Central memory CD8-positive, alpha-beta T cell (primary cell): Measurements from ENCODE around the gene FOXR1.
A peak's percentile ranks its signal among the peaks of the same experiment; 100 is the strongest.
"Not testable (repeated sequence)": the region's sequence is repeated elsewhere in the genome, so short reads cannot be mapped to it uniquely, and the experiment has no call there.

Source experiments
- ATAC-seq: fragments of 150-1000 bp; cut with Tn5 transposase; replicated peaks from 2 replicates; pipeline ENCODE4 v1.10.0; 2022; ENCODE audit warnings: mild to moderate bottlenecking, moderate FRiP score, moderate number of reproducible peaks; ENCODE audit not compliant: poor library complexity, severe bottlenecking; ENCODE audit errors: extremely low read depth
- DNase-seq, 2 donors: peaks; one replicate each; pipeline ENCODE4 v3.0.0; 2021; ENCODE audit warnings: low spot score in 2 of 2
- H3K27ac Mint-ChIP-seq: one replicate; pipeline ENCODE4 v1.8.0; 2022; ENCODE audit warnings: low read depth, mild to moderate bottlenecking, moderate library complexity, mixed read lengths
- H3K27me3 Mint-ChIP-seq: one replicate; pipeline ENCODE4 v1.8.0; 2022; ENCODE audit warnings: mixed read lengths
- H3K36me3 Mint-ChIP-seq: one replicate; pipeline ENCODE4 v1.8.0; 2022; ENCODE audit warnings: mild to moderate bottlenecking, moderate library complexity, mixed read lengths; ENCODE audit not compliant: insufficient read depth
- H3K4me1 Mint-ChIP-seq: one replicate; pipeline ENCODE4 v1.8.0; 2022; ENCODE audit warnings: mixed read lengths
- H3K4me3 Mint-ChIP-seq: one replicate; pipeline ENCODE4 v1.8.0; 2022; ENCODE audit warnings: mild to moderate bottlenecking, moderate library complexity, mixed read lengths
- H3K9me3 Mint-ChIP-seq: one replicate; pipeline ENCODE4 v1.8.0; 2022; ENCODE audit warnings: mixed read lengths

Gene FOXR1

DNA sequence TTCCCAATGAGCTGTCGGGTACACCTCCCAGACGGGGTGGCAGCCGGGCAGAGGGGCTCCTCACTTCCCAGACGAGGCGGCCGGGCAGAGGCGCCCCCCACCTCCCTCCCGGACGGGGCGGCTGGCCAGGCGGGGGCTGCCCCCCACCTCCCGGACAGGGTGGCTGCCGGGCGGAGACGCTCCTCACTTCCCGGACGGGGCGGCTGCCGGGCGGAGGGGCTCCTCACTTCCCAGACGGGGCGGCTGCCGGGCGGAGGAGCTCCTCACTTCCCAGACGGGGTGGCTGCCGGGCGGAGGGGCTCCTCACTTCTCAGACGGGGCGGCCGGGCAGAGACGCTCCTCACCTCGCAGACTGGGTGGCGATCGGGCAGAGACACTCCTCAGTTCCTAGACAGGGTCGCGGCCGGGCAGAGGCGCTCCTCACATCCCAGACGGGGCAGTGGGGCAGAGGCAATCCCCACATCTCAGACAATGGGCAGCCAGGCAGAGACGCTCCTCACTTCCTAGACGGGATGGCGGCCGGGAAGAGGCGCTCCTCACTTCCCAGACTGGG, 20.0 kb downstream of the FOXR1 start:
- not testable (repeated sequence) for ATAC-seq, DNase-seq, H3K36me3 Mint-ChIP-seq, H3K27me3 Mint-ChIP-seq, H3K27ac Mint-ChIP-seq, H3K9me3 Mint-ChIP-seq, H3K4me3 Mint-ChIP-seq, H3K4me1 Mint-ChIP-seq

DNA sequence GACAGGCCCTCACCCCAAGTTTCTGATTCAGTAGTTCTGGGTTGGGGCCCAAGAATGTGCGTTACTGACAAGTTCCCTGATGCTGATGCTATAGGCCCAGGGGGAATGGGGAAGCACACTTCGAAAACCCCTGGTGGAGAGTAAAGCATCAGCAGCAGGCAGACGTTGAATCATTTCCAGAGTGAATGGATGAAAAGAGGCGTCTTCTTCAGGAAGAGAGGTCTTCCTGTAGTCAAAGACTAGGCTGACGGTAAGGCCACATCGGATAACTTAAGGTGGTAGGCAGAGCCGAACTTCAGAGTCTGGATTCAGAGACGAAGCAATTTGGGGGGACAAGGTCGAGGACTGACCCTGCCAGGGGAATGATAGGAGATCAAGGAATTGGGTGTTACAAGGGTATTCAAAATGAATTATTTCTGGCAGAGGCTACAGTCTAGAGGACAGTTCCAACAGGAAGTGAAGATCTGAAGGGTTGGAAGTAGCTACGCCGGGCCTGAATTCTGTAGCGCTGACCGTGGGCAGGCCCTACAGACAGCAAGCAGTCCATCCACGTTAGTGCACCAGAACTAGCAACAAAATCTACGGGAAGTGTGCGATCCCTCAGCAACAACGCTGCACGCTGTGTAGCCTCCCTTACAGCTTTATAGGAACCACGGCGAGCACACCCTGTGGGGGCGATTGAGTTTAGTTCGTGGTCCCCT, 25.5 kb downstream of the FOXR1 start:
- H3K4me3 Mint-ChIP-seq = peak overlapping the region; percentile 96
- DNase-seq = peak in 1 of 2 donors; percentile 15
- H3K9me3 Mint-ChIP-seq = no peaks in the 10 kb centered on the region
- peak overlapping the region; percentile 96 for H3K27ac Mint-ChIP-seq
- peaks cover 34% of the 10 kb centered on the region for H3K4me1 Mint-ChIP-seq
- H3K36me3 Mint-ChIP-seq = peaks cover 33% of the 10 kb centered on the region
- H3K27me3 Mint-ChIP-seq = no peaks in the 10 kb centered on the region
- peak; percentile 33 for ATAC-seq

DNA sequence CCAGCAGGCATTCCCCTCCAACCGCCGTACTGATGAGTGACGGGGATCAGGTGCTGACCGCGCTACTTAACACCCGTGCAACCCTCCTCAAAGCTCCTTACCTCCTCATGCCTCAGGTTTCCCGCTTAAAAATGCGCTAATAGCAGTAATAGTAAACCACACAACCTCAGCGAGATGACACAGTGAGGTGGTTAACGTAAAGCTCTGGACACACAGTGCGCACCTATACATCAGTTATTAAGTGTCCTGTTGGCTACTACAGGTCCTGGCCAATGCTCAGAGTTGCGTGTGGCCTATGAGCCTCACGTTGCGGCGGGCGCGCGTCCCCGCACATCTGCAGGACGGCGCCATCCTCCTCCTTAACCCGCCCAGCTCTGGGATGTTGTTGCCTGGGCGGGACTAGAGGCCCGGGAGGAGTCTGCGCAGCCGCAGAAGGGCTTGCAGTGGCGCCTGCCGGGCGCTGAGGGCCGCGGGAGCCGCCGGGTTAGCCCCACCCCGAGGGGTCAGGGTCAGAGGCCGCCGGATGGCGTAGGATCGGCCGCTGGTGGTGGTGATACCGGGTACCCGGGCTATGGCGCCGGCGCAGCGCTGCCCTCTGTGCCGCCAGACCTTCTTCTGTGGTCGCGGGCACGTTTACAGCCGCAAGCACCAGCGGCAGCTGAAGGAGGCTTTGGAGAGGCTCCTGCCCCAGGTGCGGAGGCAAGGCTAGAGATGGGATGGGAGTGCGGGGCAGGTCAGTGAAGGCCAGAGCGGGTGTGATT, 26.2 kb downstream of the FOXR1 start, which contains the start of gene CENATAC:
CENATAC (plus strand) TSS at position 512 of the 761 bp plus-strand sequence; CDS start at position 572, 60 bp downstream.
- ATAC-seq (peak; percentile 91), DNase-seq (peak; percentile 89 to 91)
- peaks cover 34% of the 10 kb centered on the region for H3K4me1 Mint-ChIP-seq
- H3K4me3 Mint-ChIP-seq = peak within 1 kb of the TSS; percentile 96
- no peaks in the 10 kb centered on the region for H3K27me3 Mint-ChIP-seq
- peak within 1 kb of the TSS; percentile 96 for H3K27ac Mint-ChIP-seq
- H3K36me3 Mint-ChIP-seq = peaks cover 39% of the 10 kb centered on the region
- no peaks in the 10 kb centered on the region for H3K9me3 Mint-ChIP-seq

DNA sequence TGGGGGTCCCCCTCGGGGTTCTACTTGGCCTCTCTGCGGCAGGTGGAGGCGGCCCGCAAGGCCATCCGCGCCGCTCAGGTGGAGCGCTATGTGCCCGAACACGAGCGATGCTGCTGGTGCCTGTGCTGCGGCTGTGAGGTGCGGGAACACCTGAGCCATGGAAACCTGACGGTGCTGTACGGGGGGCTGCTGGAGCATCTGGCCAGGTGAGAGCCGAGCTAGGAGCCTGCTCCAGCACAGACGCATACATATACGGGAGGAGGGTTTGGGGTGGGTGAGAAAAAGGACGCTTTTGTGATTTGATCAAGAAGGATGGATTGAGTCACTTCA, 26.8 kb downstream of the FOXR1 start:
- no peak for DNase-seq
- Mint-ChIP-seq H3K27ac (peak overlapping the region; percentile 96), H3K4me1 (peaks cover 33% of the 10 kb centered on the region), H3K4me3 (peak overlapping the region; percentile 96), H3K27me3 (no peaks in the 10 kb centered on the region), H3K36me3 (peaks cover 45% of the 10 kb centered on the region), H3K9me3 (no peaks in the 10 kb centered on the region)
- peak; percentile 26 for ATAC-seq

DNA sequence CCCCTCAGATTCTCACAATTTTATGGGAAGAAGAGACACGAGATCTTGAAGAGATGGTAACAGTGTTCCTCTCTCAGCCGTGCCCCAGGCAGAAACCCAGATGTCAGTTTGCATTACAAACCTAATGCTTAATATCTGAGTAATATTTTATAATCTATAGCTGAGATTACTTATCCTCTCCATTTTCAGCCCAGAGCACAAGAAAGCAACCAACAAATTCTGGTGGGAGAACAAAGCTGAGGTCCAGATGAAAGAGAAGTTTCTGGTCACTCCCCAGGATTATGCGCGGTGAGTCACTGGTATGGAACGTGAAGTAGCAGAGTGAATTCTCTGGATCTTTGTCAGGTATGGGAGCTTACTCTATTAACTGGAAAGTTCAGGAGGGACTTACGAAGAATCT, 27.3 kb downstream of the FOXR1 start:
- Mint-ChIP-seq H3K4me3 (peak overlapping the region; percentile 96), H3K27me3 (no peaks in the 10 kb centered on the region), H3K36me3 (peaks cover 49% of the 10 kb centered on the region), H3K27ac (peak overlapping the region; percentile 96), H3K4me1 (peaks cover 29% of the 10 kb centered on the region), H3K9me3 (no peaks in the 10 kb centered on the region)
- ATAC-seq (no peak), DNase-seq (no peak)

DNA sequence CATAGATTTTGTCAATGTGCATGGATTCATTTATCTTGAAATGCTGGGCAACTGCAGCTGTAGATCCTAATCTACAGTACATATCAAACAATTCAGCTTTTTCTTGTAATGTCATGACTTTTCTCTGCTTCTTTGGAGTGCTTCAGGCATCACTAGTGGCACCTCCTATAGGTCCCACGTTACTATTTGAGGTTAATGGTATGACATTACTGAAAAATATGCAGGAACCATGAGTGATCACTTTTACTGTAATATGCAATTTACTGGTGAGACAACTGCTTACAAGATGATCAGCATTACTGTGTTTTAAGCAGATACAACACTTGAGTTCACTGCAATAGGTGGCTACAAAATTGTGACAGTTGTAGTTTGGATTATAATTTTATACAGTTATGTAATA, 29.3 kb downstream of the FOXR1 start:
- peaks cover 63% of the 10 kb centered on the region for H3K36me3 Mint-ChIP-seq
- no peaks in the 10 kb centered on the region for H3K9me3 Mint-ChIP-seq
- H3K4me3 Mint-ChIP-seq = no peak overlapping the region
- no peak for ATAC-seq
- H3K27me3 Mint-ChIP-seq = no peaks in the 10 kb centered on the region
- H3K27ac Mint-ChIP-seq = no peak overlapping the region
- DNase-seq = no peak
- peaks cover 28% of the 10 kb centered on the region for H3K4me1 Mint-ChIP-seq

DNA sequence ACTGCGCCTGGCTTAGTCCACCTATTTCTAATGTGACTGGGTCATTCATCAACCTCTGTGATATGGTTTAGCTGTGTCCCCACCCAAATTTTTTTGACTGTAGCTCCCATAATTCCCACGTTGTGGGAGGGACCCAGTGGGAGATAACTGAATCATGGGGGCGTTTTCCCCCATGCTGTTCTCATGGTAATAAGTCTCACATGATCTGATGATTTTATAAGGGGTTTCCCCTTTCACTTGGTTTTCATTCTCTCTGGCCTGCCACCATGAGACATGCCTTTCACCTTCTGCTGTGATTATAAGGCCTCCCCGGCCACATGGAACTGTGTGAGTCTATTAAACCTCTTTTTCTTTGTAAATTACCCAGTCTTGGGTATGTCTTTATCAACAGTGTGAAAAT, 35.1 kb downstream of the FOXR1 start:
- Mint-ChIP-seq H3K9me3 (no peaks in the 10 kb centered on the region), H3K27ac (no peak overlapping the region), H3K4me3 (no peak overlapping the region), H3K27me3 (no peaks in the 10 kb centered on the region), H3K4me1 (no peaks in the 10 kb centered on the region), H3K36me3 (peaks cover 65% of the 10 kb centered on the region)
- DNase-seq (no peak), ATAC-seq (no peak)

DNA sequence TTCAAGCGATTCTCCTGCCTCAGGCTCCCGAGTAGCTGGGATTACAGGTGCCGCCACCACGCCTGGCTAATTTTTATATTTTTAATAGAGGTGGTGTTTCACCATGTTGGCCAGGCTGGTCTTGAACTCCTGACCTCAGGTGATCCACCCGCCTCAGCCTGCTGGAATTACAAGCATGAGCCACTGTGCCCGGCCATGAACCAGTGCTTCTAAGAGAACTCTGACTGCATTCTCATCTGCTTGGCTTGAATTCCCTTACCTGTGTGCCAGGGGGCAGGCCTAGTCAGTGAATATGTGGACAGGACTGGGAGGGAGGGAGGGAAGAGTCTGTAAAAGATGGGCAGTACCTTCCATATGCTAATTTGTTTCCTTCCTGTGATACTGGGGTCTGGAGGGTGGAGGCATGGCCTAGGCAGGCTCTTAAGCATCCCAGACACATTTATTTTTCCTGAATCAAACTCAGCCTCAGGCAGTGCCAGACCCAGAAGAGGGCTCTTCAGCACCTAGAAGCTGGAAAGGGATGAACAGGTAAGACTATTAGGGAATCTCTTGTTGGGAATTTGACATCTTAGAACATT, 40.0 kb downstream of the FOXR1 start:
- H3K4me1 Mint-ChIP-seq = peaks cover 13% of the 10 kb centered on the region
- ATAC-seq = no peak
- H3K9me3 Mint-ChIP-seq = no peaks in the 10 kb centered on the region
- no peak overlapping the region for H3K4me3 Mint-ChIP-seq
- H3K27ac Mint-ChIP-seq = no peak overlapping the region
- H3K36me3 Mint-ChIP-seq = peaks cover 59% of the 10 kb centered on the region
- no peaks in the 10 kb centered on the region for H3K27me3 Mint-ChIP-seq
- no peak for DNase-seq

DNA sequence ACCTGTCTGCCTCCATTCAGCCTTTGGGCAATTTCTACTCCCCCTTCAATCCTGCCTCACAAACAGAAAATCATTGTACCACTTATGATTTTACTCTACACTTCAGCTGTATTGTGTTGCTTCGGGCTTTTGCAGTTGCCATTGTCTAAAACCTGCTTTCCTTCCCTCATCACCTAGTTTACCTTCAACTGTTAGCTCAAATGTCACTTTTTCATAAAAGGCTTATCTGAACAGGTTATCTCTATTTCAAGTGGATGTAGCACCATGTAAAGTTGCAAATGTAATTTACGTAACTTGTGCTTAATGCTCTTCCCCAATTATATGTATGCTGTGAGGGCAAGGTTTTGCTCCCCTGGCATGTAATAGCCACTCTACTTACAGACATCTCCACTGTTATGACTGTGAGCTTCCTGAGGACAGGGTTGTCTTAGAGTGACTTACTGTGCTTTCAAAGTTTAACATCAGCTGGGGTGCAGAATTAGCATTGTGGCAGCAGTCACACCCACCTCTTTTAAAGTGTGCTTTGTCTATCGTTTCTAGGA, 41.1 kb downstream of the FOXR1 start:
- ATAC-seq (no peak), DNase-seq (no peak)
- Mint-ChIP-seq H3K27me3 (no peaks in the 10 kb centered on the region), H3K36me3 (peaks cover 57% of the 10 kb centered on the region), H3K27ac (peak overlapping the region; percentile 12), H3K4me3 (no peak overlapping the region), H3K4me1 (peaks cover 19% of the 10 kb centered on the region), H3K9me3 (no peaks in the 10 kb centered on the region)

DNA sequence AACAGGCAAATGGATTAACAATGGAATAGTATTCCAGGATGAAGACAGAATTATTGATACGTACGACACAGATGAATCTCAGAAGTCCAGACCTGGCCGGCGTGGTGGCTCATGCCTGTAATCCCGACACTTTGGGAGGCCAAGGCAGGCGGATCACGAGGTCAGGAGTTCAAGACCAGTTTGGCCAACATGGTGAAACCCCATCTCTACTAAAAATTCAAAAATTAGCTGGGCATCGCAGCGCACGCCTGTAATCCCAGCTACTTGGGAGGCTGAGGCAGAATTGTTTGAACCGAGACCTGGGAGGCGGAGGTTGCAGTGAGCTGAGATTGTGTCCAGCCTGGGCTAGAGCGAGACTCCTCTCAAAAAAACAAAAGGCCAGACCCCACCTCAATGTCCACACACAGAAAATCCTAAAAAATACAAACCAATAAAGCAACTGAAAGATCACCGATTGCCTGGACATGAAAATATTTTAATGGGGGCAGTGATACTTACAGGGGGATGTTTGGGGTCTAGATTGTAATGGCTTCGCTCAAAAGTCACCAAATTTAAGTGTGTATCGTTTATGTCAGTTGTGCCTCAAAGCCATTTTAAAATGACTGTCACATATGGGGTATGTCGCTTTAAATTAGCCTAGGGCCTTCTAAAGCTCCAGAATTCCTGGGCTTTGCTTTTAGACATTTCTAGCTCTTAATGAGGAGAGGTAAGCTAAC, 42.8 kb downstream of the FOXR1 start:
- no peaks in the 10 kb centered on the region for H3K9me3 Mint-ChIP-seq
- no peak overlapping the region for H3K4me3 Mint-ChIP-seq
- H3K27me3 Mint-ChIP-seq = no peaks in the 10 kb centered on the region
- peaks cover 33% of the 10 kb centered on the region for H3K4me1 Mint-ChIP-seq
- H3K27ac Mint-ChIP-seq = no peak overlapping the region
- H3K36me3 Mint-ChIP-seq = peaks cover 64% of the 10 kb centered on the region
- ATAC-seq (no peak), DNase-seq (no peak)

DNA sequence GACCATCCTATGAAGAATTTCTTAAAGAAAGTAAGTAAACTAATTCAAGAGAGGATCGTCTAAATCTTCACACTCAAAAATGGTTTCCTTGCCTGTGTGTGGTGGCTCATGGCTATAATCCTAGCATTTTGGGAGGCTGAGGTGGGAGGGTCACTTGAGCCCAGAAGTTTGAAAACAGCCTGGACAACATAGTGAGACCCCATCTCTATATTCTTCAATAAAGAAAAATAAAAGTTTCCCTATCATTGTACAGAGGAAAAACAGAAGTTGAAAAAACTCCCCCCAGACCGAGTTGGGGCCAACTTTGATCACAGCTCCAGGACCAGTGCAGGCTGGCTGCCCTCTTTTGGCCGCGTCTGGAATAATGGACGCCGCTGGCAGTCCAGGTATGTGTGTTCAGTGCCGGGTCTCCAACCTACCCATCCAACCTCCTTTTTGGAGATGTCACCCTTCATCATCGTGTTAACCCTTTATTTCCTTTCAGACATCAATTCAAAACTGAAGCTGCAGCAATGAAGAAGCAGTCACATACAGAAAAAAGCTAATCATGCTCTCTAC, 43.6 kb downstream of the FOXR1 start:
- ATAC-seq (no peak), DNase-seq (no peak)
- Mint-ChIP-seq H3K9me3 (no peaks in the 10 kb centered on the region), H3K36me3 (peaks cover 62% of the 10 kb centered on the region), H3K4me3 (peak overlapping the region; percentile 32), H3K27ac (peak overlapping the region; percentile 82), H3K27me3 (no peaks in the 10 kb centered on the region), H3K4me1 (peaks cover 38% of the 10 kb centered on the region)
